Measurements from ENCODE around the gene ZNF468.
"Not testable (repeated sequence)": the region's sequence is repeated elsewhere in the genome, so short reads cannot be mapped to it uniquely, and the experiment has no call there.

- not testable (repeated sequence) for TF ChIP-seq POLR2A (IDR thresholded peaks at IDR 0.05; ENCODE audit: low read depth, low read length); KDM1A (IDR thresholded peaks at IDR 0.05; ENCODE audit: borderline replicate concordance); JUND (IDR thresholded peaks at IDR 0.05; ENCODE audit: low read depth, low read length)
Observed at GRCh38 chr19:52834289-52834688, 23.1 kb downstream of the ZNF468 start.
